K562 (cell line): ENCODE results near the gene CYP11A1. TPM values are rescaled to one million over a fixed set of nuclear protein-coding genes. Genes with fewer than 3 reads are reported as not detected.

Experiments
- ATAC-seq: fragments of 200-7000 bp; cut with Tn5 transposase; 3 replicates; pipeline ENCODE4 v1.9.1; 2020; ENCODE audit warnings: moderate library complexity
- BruUV-seq: library from RNA; stranded (reverse); fragments of 400-500 nt; replicated peaks from 2 replicates; lab custom pipeline; 2021; lab: Mats Ljungman, UMichigan
- CTCF ChIA-PET: fragments of 300-600 bp; formaldehyde crosslinking; extraction: SDS; loops from one replicate; lab custom pipeline; 2021; ENCODE audit warnings: low intra/inter-chr PET ratio; lab: Yijun Ruan, JAX
- POLR2A ChIA-PET: fragments of 300-600, 350-650 bp; sonication (Branson Sonifier 250); formaldehyde crosslinking; extraction: SDS; loops from one replicate; lab custom pipeline; 2021; ENCODE audit warnings: antibody characterized with exemption, inconsistent platforms; lab: Yijun Ruan, JAX
- DNase-seq, 4 experiments: peaks; one replicate each; pipeline versions ENCODE4 v3.0.0 to v3.0.0-alpha.2; 2011 to 2018; ENCODE audit warnings: low spot score in 3 of 4, mixed read lengths in 3 of 4; ENCODE audit errors: extremely low read depth in 1 of 4
- FAIRE-seq: peaks from 2 replicates; lab custom pipeline; 2011; peaks lifted over from hg19 to GRCh38; lab: Jason Lieb, UNC
- H2AFZ ChIP-seq: 2 replicates; pipeline ENCODE4 v1.6.0; 2011; ENCODE audit warnings: low read depth, low read length, control low read depth, inconsistent platforms
- H3K27ac ChIP-seq: fragments of 200-600 bp; 3 replicates; pipeline ENCODE4 v1.8.0; 2011; ENCODE audit warnings: low read depth, mild to moderate bottlenecking, control low read depth, inconsistent platforms, low read length, moderate library complexity, mixed read lengths; ENCODE audit errors: extremely low read depth
- H3K27me3 ChIP-seq, 2 experiments: fragments of 300-600 bp in 1 of 2; 2 replicates in 1 of 2; 3 replicates in 1 of 2; pipeline versions ENCODE4 v1.6.0 to v1.8.0; 2011; ENCODE audit warnings: inconsistent platforms in 2 of 2, low read length in 2 of 2, mild to moderate bottlenecking in 1 of 2, mixed read lengths in 1 of 2, moderate library complexity in 1 of 2; ENCODE audit not compliant: control insufficient read depth in 2 of 2, insufficient read depth in 2 of 2
- H3K36me3 ChIP-seq: fragments of 300-600 bp; 3 replicates; pipeline ENCODE4 v1.8.0; 2011; ENCODE audit warnings: mild to moderate bottlenecking, low read length, inconsistent platforms; ENCODE audit not compliant: control insufficient read depth, insufficient read depth
- H3K4me1 ChIP-seq, 2 experiments: fragments of 200-600 bp in 1 of 2; replicated peaks in 1 of 2; 2 replicates in 1 of 2; 3 replicates in 1 of 2; pipeline versions ENCODE4 v1.5.1 to v1.8.0; 2011; ENCODE audit warnings: inconsistent platforms in 2 of 2, low read length in 2 of 2, mild to moderate bottlenecking in 1 of 2, mixed read lengths in 1 of 2, moderate library complexity in 1 of 2; ENCODE audit not compliant: control insufficient read depth in 2 of 2, insufficient read depth in 2 of 2
- H3K4me2 ChIP-seq: 2 replicates; pipeline ENCODE4 v1.6.1; 2011; ENCODE audit warnings: low read length, control low read depth, inconsistent platforms, mixed read lengths; ENCODE audit not compliant: insufficient read depth
- H3K4me3 ChIP-seq: fragments of 200-600 bp; sonication (generic), shearing (Covaris generic); 2 replicates; pipeline ENCODE4 v1.5.1; 2016; ENCODE audit warnings: control low read depth, inconsistent platforms
- H3K79me2 ChIP-seq: fragments of 200-600 bp; 3 replicates; pipeline ENCODE4 v1.8.0; 2011; ENCODE audit warnings: low read length, inconsistent platforms; ENCODE audit not compliant: control insufficient read depth, insufficient read depth
- H3K9ac ChIP-seq, 2 experiments: 2 replicates each; pipeline versions ENCODE4 v1.6.0 to v1.6.1; 2011; ENCODE audit warnings: low read depth in 2 of 2, low read length in 2 of 2, control low read depth in 1 of 2, inconsistent platforms in 1 of 2, mild to moderate bottlenecking in 1 of 2, mixed read lengths in 1 of 2; ENCODE audit not compliant: insufficient read depth in 1 of 2
- H3K9me1 ChIP-seq: one replicate; pipeline ENCODE4 v1.6.0; 2011; ENCODE audit warnings: inconsistent platforms, mild to moderate bottlenecking, low read length, moderate library complexity; ENCODE audit not compliant: control insufficient read depth, insufficient read depth
- H3K9me3 ChIP-seq: replicated peaks from 2 replicates; pipeline ENCODE4 v1.5.1; 2011; ENCODE audit warnings: low read depth, low read length, inconsistent platforms; ENCODE audit not compliant: control insufficient read depth, insufficient read depth
- H4K20me1 ChIP-seq: replicated peaks from 2 replicates; pipeline ENCODE4 v1.6.1; 2011; ENCODE audit warnings: low read length, inconsistent platforms, mixed read lengths; ENCODE audit not compliant: control insufficient read depth, insufficient read depth
- ARID4B ChIP-seq: sonication (generic); formaldehyde crosslinking; IDR thresholded peaks from 2 replicates; pipeline ENCODE4 v1.8.0; 2022; ENCODE audit warnings: mild to moderate bottlenecking, missing genetic modification reagents
- CGGBP1 ChIP-seq: fragments of 250-450 bp; sonication (Bioruptor Pico); IDR thresholded peaks from 2 replicates; pipeline ENCODE4 v1.9.0; 2021; ENCODE audit warnings: mild to moderate bottlenecking
- COPS2 ChIP-seq: fragments of 450-650 bp; conservative IDR thresholded peaks from 2 replicates; pipeline ENCODE4 v1.6.1; 2016; ENCODE audit warnings: mild to moderate bottlenecking, moderate library complexity
- CREM ChIP-seq: IDR thresholded peaks from 2 replicates; pipeline ENCODE4 v1.6.1; 2014; ENCODE audit warnings: antibody characterized with exemption, low read depth
- FOXP1 ChIP-seq: sonication (generic); formaldehyde crosslinking; IDR thresholded peaks from 2 replicates; pipeline ENCODE4 v1.8.0; 2022; ENCODE audit warnings: mild to moderate bottlenecking, missing genetic modification reagents
- HMGN3 ChIP-seq: IDR thresholded peaks from 2 replicates; pipeline ENCODE4 v1.6.1; 2011; ENCODE audit warnings: borderline replicate concordance, low read depth, mild to moderate bottlenecking, mixed read lengths, low read length; ENCODE audit not compliant: insufficient read length; ENCODE audit errors: extremely low read depth
- KDM1A ChIP-seq, 2 experiments: fragments of 450-650 bp; IDR thresholded peaks; 2 replicates each; pipeline ENCODE4 v1.6.1; 2016; ENCODE audit warnings: mild to moderate bottlenecking in 2 of 2
- MEF2A ChIP-seq: IDR thresholded peaks from 2 replicates; pipeline ENCODE4 v1.6.1; 2011; ENCODE audit warnings: low read depth, mild to moderate bottlenecking, low read length, moderate library complexity; ENCODE audit not compliant: control insufficient read depth
- PHF21A ChIP-seq: fragments of 450-650 bp; IDR thresholded peaks from 2 replicates; pipeline ENCODE4 v1.6.1; 2017; ENCODE audit warnings: low read depth, borderline replicate concordance
- SIRT6 ChIP-seq: IDR thresholded peaks from one replicate; pipeline ENCODE4 v1.6.1; 2012; ENCODE audit warnings: low read depth, mild to moderate bottlenecking, control low read depth, inconsistent platforms, low read length, moderate library complexity
- TRIM25 ChIP-seq: fragments of 450-650 bp; IDR thresholded peaks from 2 replicates; pipeline ENCODE4 v1.7.0; 2016; ENCODE audit warnings: borderline replicate concordance
- WGBS: fragments of 100-300 bp; shearing (Covaris generic); methylation state at CpG from one replicate; pipeline ENCODE4 v1.1.6; 2016; ENCODE audit warnings: low coverage, mixed read lengths; ENCODE audit not compliant: insufficient coverage; ENCODE audit errors: missing lambda C conversion rate; 5-methylcytosine and 5-hydroxymethylcytosine counted together
- in situ Hi-C: fragments of 300-500 bp; cut with MboI; formaldehyde crosslinking; loops from 4 replicates; pipeline ENCODE4 v1.15.0; 2018; ENCODE audit warnings: inconsistent platforms, mixed read lengths
- intact Hi-C: fragments of 100-400 bp; cut with micrococcal nuclease; formaldehyde crosslinking; loops from 2 replicates; pipeline ENCODE4 v1.14.2; 2022
- polyA plus RNA-seq, 8 experiments: library from polyadenylated mRNA; depleted of rRNA in 4 of 8; stranded (reverse) in 5 of 8; unstranded in 3 of 8; fragments of >200 nt; fragmentation: Nextera tagmentation in 2 of 8; fragmentation: Illumina TruSeq in 1 of 8; extraction: Ambion mirVana in 2 of 8; extraction: Trizol in 1 of 8; gene quantifications; 2 replicates each; pipeline versions ENCODE4 v1.2.1 to v1.2.3, GENCODE V29; 2011 to 2014; ENCODE audit warnings: inconsistent platforms in 1 of 8, missing spikeins in 1 of 8
- total RNA-seq, 7 experiments: library from RNA; depleted of rRNA in 6 of 7; stranded (reverse); fragments of >200 nt in 6 of 7; fragmentation: Illumina TruSeq in 2 of 7; extraction: Trizol in 2 of 7; gene quantifications; 2 replicates each; pipeline versions ENCODE4 v1.2.1 to v1.2.3, GENCODE V29; 2011 to 2021; ENCODE audit warnings: low replicate concordance in 1 of 7
- TF ChIP-seq, protein P1 (sequence below): fragments of 250-450 bp; sonication (Bioruptor Pico); IDR thresholded peaks from 2 replicates; pipeline ENCODE4 v1.4.0; 2020

CYP11A1 gene
- total and polyA plus RNA-seq, 9 of the 15 experiments (the other 6 are each of a cell fraction or from before 2014, with no cell fraction given) = 0.06 to 0.24 (median 0.10) TPM; not detected in 4

- Histone ChIP-seq H3K9ac (no peak overlapping the region), H3K27me3 (peaks cover 0 to 17% of the 10 kb centered on the region in 2 experiments; a peak in 4 of 5 replicates), H3K36me3 (no peaks in the 10 kb centered on the region), H3K9me1 (no peaks in the 10 kb centered on the region), H3K4me2 (no peak overlapping the region)
- intact Hi-C loops = no loop called here
- no peak for TF ChIP-seq HMGN3
- no peak for TF ChIP-seq COPS2
- no peak for TF ChIP-seq ARID4B
- no peak for TF ChIP-seq TRIM25
- TF ChIP-seq MEF2A = no peak
- no peak for TF ChIP-seq KDM1A (IDR thresholded peaks at IDR 0.05)
- TF ChIP-seq CGGBP1 (CRISPR knock-in tag) = no peak
- TF ChIP-seq FOXP1 = no peak
- no peak for TF ChIP-seq SIRT6
- no peak for TF ChIP-seq CREM
- TF ChIP-seq, protein P1, sequence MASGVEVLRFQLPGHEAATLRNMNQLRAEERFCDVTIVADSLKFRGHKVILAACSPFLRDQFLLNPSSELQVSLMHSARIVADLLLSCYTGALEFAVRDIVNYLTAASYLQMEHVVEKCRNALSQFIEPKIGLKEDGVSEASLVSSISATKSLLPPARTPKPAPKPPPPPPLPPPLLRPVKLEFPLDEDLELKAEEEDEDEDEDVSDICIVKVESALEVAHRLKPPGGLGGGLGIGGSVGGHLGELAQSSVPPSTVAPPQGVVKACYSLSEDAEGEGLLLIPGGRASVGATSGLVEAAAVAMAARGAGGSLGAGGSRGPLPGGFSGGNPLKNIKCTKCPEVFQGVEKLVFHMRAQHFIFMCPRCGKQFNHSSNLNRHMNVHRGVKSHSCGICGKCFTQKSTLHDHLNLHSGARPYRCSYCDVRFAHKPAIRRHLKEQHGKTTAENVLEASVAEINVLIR = no peak
- no peak for TF ChIP-seq PHF21A
- TF ChIP-seq, all 486 proteins: peak for 0
- Histone ChIP-seq H3K4me3 (no peak overlapping the region), H3K4me1 (peaks cover 11 to 16% of the 10 kb centered on the region in 2 experiments), H3K27ac (no peak overlapping the region), H2AFZ (no peak overlapping the region), H3K9me3 (no peaks in the 10 kb centered on the region), H3K79me2 (no peaks in the 10 kb centered on the region), H4K20me1 (peaks cover 28% of the 10 kb centered on the region)
- ChIA-PET POLR2A (interaction anchor here (1.0 kb wide), 1 partner anchor 130 kb away, joined by 4 read pairs; no protein-coding TSS in a partner anchor), CTCF (interaction anchor here (0.5 kb wide), 1 partner anchor 1023 kb away, joined by 5 read pairs; no protein-coding TSS in a partner anchor)
- in situ Hi-C loops = no loop called here
- no TSS peak for BruUV-seq
- DNase-seq (no peak), FAIRE-seq (no peak), ATAC-seq (no peak)
- 5% methylated on average over 8 of the region's 10 CpGs for WGBS
Measured at GRCh38 chr15:74306781-74307217, 60.6 kb downstream of the CYP11A1 start.
